GM19468 (cell line): ENCODE results near the gene CPE.
"Not testable (repeated sequence)": the region's sequence is repeated elsewhere in the genome, so short reads cannot be mapped to it uniquely, and the experiment has no call there.

ENCODE experiments used
- ATAC-seq: cut with Tn5 transposase; IDR thresholded peaks from one replicate; pipeline ENCODE4 v1.9.1; 2021; ENCODE audit warnings: mild to moderate bottlenecking, moderate library complexity, moderate number of reproducible peaks; ENCODE audit not compliant: unreplicated experiment; ENCODE audit errors: extremely low read depth

CPE gene

GRCh38 chr4:165454426-165454825, 75.6 kb downstream of the CPE start:
- ATAC-seq: no peak

GRCh38 chr4:165457793-165458192, 79.0 kb downstream of the CPE start:
- ATAC-seq: no peak

GRCh38 chr4:165458471-165458870, 79.7 kb downstream of the CPE start:
- no peak for ATAC-seq

- ATAC-seq: no peak
Measured at GRCh38 chr4:165461159-165461821, 82.5 kb downstream of the CPE start.

- ATAC-seq: no peak
Measured at GRCh38 chr4:165462009-165462408, 83.2 kb downstream of the CPE start.

- no peak for ATAC-seq
Measured at GRCh38 chr4:165464376-165464775, 85.6 kb downstream of the CPE start.

- no peak for ATAC-seq
Measured at GRCh38 chr4:165464813-165465381, 86.1 kb downstream of the CPE start.

GRCh38 chr4:165470009-165470408, 91.2 kb downstream of the CPE start:
- no peak for ATAC-seq

- no peak for ATAC-seq
Measured at GRCh38 chr4:165472943-165473676, 94.3 kb downstream of the CPE start.

- no peak for ATAC-seq
Measured at GRCh38 chr4:165474784-165475705, 96.2 kb downstream of the CPE start.

GRCh38 chr4:165475706-165476070, 96.9 kb downstream of the CPE start:
- no peak for ATAC-seq

GRCh38 chr4:165476214-165477098, 97.6 kb downstream of the CPE start:
- no peak for ATAC-seq

- no peak for ATAC-seq
Measured at GRCh38 chr4:165477799-165478198, 99.0 kb downstream of the CPE start.

- ATAC-seq: no peak
Measured at GRCh38 chr4:165478260-165478659, 99.5 kb downstream of the CPE start.

- no peak for ATAC-seq
Measured at GRCh38 chr4:165481053-165481835, 102.4 kb downstream of the CPE start.

GRCh38 chr4:165489786-165490185, 111.0 kb downstream of the CPE start:
- no peak for ATAC-seq

GRCh38 chr4:165492583-165492982, 113.8 kb downstream of the CPE start:
- not testable (repeated sequence) for ATAC-seq

GRCh38 chr4:165493359-165493758, 114.6 kb downstream of the CPE start:
- no peak for ATAC-seq
